ENCODE data around the gene PNLIPRP3. TPM values are rescaled to one million over a fixed set of nuclear protein-coding genes. Genes with fewer than 3 reads are reported as not detected.

PNLIPRP3 gene
- total and polyA plus RNA-seq, 2 experiments from 2014 or later = 0.46 to 0.93 TPM

GRCh38 chr10:116476461-116476860, 48.8 kb downstream of the PNLIPRP3 start:
- no peaks in the 10 kb centered on the region for H3K9me2 ChIP-seq (replicated peaks; ENCODE audit: insufficient read depth)
- TF ChIP-seq EZH2phosphoT487 (IDR thresholded peaks at IDR 0.05; ENCODE audit: low read depth, severe bottlenecking, unreplicated experiment) (no peak), EZH2 (IDR thresholded peaks at IDR 0.05; ENCODE audit: borderline replicate concordance) (no peak), CTCF (IDR thresholded peaks at IDR 0.05; ENCODE audit: poor library complexity) (no peak)
- H3K27ac ChIP-seq = no peak overlapping the region
- no peak overlapping the region for H2AFZ ChIP-seq
- H3K4me1 ChIP-seq (ENCODE audit: insufficient read depth) = no peaks in the 10 kb centered on the region
- no peaks in the 10 kb centered on the region for H3K36me3 ChIP-seq (replicated peaks; ENCODE audit: insufficient read depth, low read depth)
- 68% methylated on average over 4 of the region's 4 CpGs for WGBS (ENCODE audit: low lambda C conversion rate, missing lambda C conversion rate)
- no peaks in the 10 kb centered on the region for H3K79me2 ChIP-seq
- no peak overlapping the region for H3K4me3 ChIP-seq
- H3K27me3 ChIP-seq = no peaks in the 10 kb centered on the region
- no peaks in the 10 kb centered on the region for H3K9me3 ChIP-seq (ENCODE audit: low read depth)
- no peaks in the 10 kb centered on the region for H4K20me1 ChIP-seq (ENCODE audit: insufficient read depth, poor library complexity, severe bottlenecking)
- DNase-seq (ENCODE audit: low spot score) = no peak
- no peak overlapping the region for H3K4me2 ChIP-seq

DNA sequence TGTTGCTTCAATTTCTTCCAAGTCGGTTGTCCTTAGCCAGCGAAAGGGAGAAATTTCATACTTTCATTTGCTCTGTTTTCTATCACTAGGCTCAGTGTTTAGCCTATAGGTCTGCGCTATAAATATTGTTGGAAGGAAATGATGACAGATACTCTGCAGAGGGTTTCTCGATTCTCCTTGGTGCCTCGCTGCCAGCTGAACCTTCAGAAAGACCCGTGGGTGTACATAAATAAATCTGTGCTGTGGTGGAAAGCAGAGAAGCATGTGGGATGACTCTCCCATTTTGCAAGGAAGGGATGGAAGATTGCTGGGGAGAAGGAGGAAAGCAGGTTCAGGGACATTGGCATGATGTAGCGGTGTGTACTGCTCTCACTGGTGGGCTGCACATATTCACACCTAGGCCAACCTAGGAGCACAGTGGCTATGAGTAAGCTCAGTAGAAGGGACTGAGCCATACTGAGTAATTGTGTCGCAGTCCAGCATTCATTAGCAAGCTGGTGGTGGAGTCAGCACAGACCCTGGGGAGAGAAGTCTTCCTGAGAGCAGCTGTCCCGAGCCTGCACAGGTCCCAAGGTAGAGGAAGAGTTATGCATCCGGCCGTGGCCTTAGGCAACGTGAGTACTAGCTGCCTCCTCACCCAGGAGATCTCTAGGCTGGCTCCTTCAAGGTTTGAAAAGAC, 50.5 kb downstream of the PNLIPRP3 start:
- DNase-seq (ENCODE audit: low spot score) = no peak
- H3K27me3 ChIP-seq = no peaks in the 10 kb centered on the region

GRCh38 chr10:116486770-116487448, 59.3 kb downstream of the PNLIPRP3 start:
- DNase-seq (ENCODE audit: low spot score) = no peak
- Histone ChIP-seq H3K4me2 (no peak overlapping the region), H3K4me1 (ENCODE audit: insufficient read depth) (no peaks in the 10 kb centered on the region), H2AFZ (no peak overlapping the region), H3K27ac (no peak overlapping the region), H3K4me3 (no peak overlapping the region), H3K79me2 (no peaks in the 10 kb centered on the region), H3K9me3 (ENCODE audit: low read depth) (no peaks in the 10 kb centered on the region), H3K27me3 (no peaks in the 10 kb centered on the region), H3K9me2 (replicated peaks; ENCODE audit: insufficient read depth) (no peaks in the 10 kb centered on the region), H3K36me3 (replicated peaks; ENCODE audit: insufficient read depth, low read depth) (no peaks in the 10 kb centered on the region), H4K20me1 (ENCODE audit: insufficient read depth, poor library complexity, severe bottlenecking) (no peaks in the 10 kb centered on the region)
- TF ChIP-seq CTCF (IDR thresholded peaks at IDR 0.05; ENCODE audit: poor library complexity) (no peak), EZH2 (IDR thresholded peaks at IDR 0.05; ENCODE audit: borderline replicate concordance) (no peak), EZH2phosphoT487 (IDR thresholded peaks at IDR 0.05; ENCODE audit: low read depth, severe bottlenecking, unreplicated experiment) (no peak)
- WGBS (ENCODE audit: low lambda C conversion rate, missing lambda C conversion rate) = 67% methylated on average over 7 of the region's 7 CpGs

More for the DNA sequence above, 50.5 kb downstream of the PNLIPRP3 start:
- Histone ChIP-seq H2AFZ (no peak overlapping the region), H3K27ac (no peak overlapping the region), H4K20me1 (ENCODE audit: insufficient read depth, poor library complexity, severe bottlenecking) (no peaks in the 10 kb centered on the region), H3K9me3 (ENCODE audit: low read depth) (no peaks in the 10 kb centered on the region), H3K36me3 (replicated peaks; ENCODE audit: insufficient read depth, low read depth) (no peaks in the 10 kb centered on the region), H3K4me3 (no peak overlapping the region), H3K4me2 (no peak overlapping the region), H3K9me2 (replicated peaks; ENCODE audit: insufficient read depth) (no peaks in the 10 kb centered on the region), H3K79me2 (no peaks in the 10 kb centered on the region), H3K4me1 (ENCODE audit: insufficient read depth) (no peaks in the 10 kb centered on the region)
- 75% methylated on average over 12 of the region's 12 CpGs for WGBS (ENCODE audit: low lambda C conversion rate, missing lambda C conversion rate)
- TF ChIP-seq CTCF (IDR thresholded peaks at IDR 0.05; ENCODE audit: poor library complexity) = no peak
- TF ChIP-seq EZH2phosphoT487 (IDR thresholded peaks at IDR 0.05; ENCODE audit: low read depth, severe bottlenecking, unreplicated experiment) = no peak
- no peak for TF ChIP-seq EZH2 (IDR thresholded peaks at IDR 0.05; ENCODE audit: borderline replicate concordance)
